Measurements from ENCODE around the gene OGA.

GRCh38 chr10:101771380-101771779 is 46.9 kb downstream of the OGA start:
- TF ChIP-seq CTCF (IDR thresholded peaks at IDR 0.05; ENCODE audit: borderline replicate concordance, extremely low read depth, low read length, poor library complexity, severe bottlenecking) (no peak), EZH2 (IDR thresholded peaks at IDR 0.05; ENCODE audit: borderline replicate concordance, low read depth, low read length, severe bottlenecking) (no peak)

All from DND-41 (cell line).